Prostate gland (tissue), 2 donors: Measurements from ENCODE around the gene CACNA1I. TPM values are rescaled to one million over a fixed set of nuclear protein-coding genes. Genes with fewer than 3 reads are reported as not detected.

Experiments
- DNase-seq: peaks from one replicate; pipeline ENCODE4 v3.0.0-alpha.2; 2019; ENCODE audit warnings: low spot score
- H3K27ac ChIP-seq, 2 donors: fragments of 200-600 bp; sonication (generic); 2 replicates each; pipeline ENCODE4 v1.5.1; 2017 to 2019
- H3K27me3 ChIP-seq: fragments of 200-600 bp; sonication (generic); replicated peaks from 2 replicates; pipeline ENCODE4 v1.5.1; 2019; ENCODE audit not compliant: insufficient read depth
- H3K36me3 ChIP-seq, 2 donors: fragments of 200-600 bp; sonication (generic); 1 replicate in 1 of 2; 2 replicates in 1 of 2; pipeline versions ENCODE4 v1.5.1 to v1.8.1; 2017 to 2019
- H3K4me1 ChIP-seq: fragments of 200-600 bp; sonication (generic); replicated peaks from 2 replicates; pipeline ENCODE4 v1.5.1; 2019
- H3K4me3 ChIP-seq, 2 donors: fragments of 200-600 bp; sonication (generic); 2 replicates each; pipeline ENCODE4 v1.5.1; 2017 to 2019
- H3K9me3 ChIP-seq: fragments of 200-600 bp; sonication (generic); 2 replicates; pipeline ENCODE4 v1.5.1; 2017
- POLR2A ChIP-seq: fragments of 450-650 bp; IDR thresholded peaks from one replicate; pipeline ENCODE4 v1.6.1; 2016; ENCODE audit warnings: antibody characterized with exemption, mild to moderate bottlenecking
- POLR2AphosphoS5 ChIP-seq: sonication (generic); formaldehyde crosslinking; IDR thresholded peaks from one replicate; pipeline ENCODE4 v1.6.1; 2017; ENCODE audit warnings: antibody characterized with exemption
- WGBS: methylation state at CpG from one replicate; pipeline ENCODE4 v1.1.5; 2018; 5-methylcytosine and 5-hydroxymethylcytosine counted together
- intact Hi-C: fragments of 100-400 bp; cut with DNase I; formaldehyde crosslinking; loops from one replicate; pipeline ENCODE4 v1.14.2; 2022
- total RNA-seq, 2 donors: library from RNA; depleted of rRNA; stranded (reverse); fragments of >200 nt; gene quantifications; one replicate each; pipeline ENCODE4 v1.1.0, GENCODE V29; 2016
- TF ChIP-seq, protein P1 (sequence below), 4 experiments: fragments of 200-600 bp in 2 of 4; fragments of 450-650 bp in 2 of 4; sonication (generic) in 2 of 4; IDR thresholded peaks; 1 replicate in 3 of 4; 2 replicates in 1 of 4; pipeline ENCODE4 v1.5.1; 2016 to 2019; ENCODE audit warnings: antibody characterized with exemption in 4 of 4, mild to moderate bottlenecking in 2 of 4, moderate library complexity in 2 of 4

The CACNA1I gene
- total RNA-seq, 2 donors from 2014 or later = 0.05 to 0.68 TPM

GRCh38 chr22:39625569-39626537 lies 55.3 kb downstream of the CACNA1I start:
- H3K27me3 ChIP-seq = no peaks in the 10 kb centered on the region
- WGBS = 75% methylated on average over 22 of the region's 22 CpGs
- H3K9me3 ChIP-seq = no peaks in the 10 kb centered on the region
- H3K4me3 ChIP-seq = no peak overlapping the region
- no peaks in the 10 kb centered on the region for H3K4me1 ChIP-seq
- DNase-seq = no peak
- H3K36me3 ChIP-seq = no peaks in the 10 kb centered on the region
- no peak overlapping the region for H3K27ac ChIP-seq
- intact Hi-C loops = no loop called here
- TF ChIP-seq, protein P1, sequence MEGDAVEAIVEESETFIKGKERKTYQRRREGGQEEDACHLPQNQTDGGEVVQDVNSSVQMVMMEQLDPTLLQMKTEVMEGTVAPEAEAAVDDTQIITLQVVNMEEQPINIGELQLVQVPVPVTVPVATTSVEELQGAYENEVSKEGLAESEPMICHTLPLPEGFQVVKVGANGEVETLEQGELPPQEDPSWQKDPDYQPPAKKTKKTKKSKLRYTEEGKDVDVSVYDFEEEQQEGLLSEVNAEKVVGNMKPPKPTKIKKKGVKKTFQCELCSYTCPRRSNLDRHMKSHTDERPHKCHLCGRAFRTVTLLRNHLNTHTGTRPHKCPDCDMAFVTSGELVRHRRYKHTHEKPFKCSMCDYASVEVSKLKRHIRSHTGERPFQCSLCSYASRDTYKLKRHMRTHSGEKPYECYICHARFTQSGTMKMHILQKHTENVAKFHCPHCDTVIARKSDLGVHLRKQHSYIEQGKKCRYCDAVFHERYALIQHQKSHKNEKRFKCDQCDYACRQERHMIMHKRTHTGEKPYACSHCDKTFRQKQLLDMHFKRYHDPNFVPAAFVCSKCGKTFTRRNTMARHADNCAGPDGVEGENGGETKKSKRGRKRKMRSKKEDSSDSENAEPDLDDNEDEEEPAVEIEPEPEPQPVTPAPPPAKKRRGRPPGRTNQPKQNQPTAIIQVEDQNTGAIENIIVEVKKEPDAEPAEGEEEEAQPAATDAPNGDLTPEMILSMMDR (IDR thresholded peaks at IDR 0.05) = no peak
- TF ChIP-seq POLR2AphosphoS5 (no peak), POLR2A (no peak)

GRCh38 chr22:39627208-39627607 lies 56.7 kb downstream of the CACNA1I start:
- Histone ChIP-seq H3K27me3 (no peaks in the 10 kb centered on the region), H3K36me3 (no peaks in the 10 kb centered on the region), H3K4me1 (no peaks in the 10 kb centered on the region), H3K27ac (no peak overlapping the region), H3K9me3 (no peaks in the 10 kb centered on the region), H3K4me3 (no peak overlapping the region)
- TF ChIP-seq POLR2AphosphoS5 (no peak), POLR2A (no peak)
- TF ChIP-seq, protein P1 (IDR thresholded peaks at IDR 0.05) = no peak
- DNase-seq = no peak
- intact Hi-C loops = no loop called here
- WGBS = 87% methylated on average over 13 of the region's 14 CpGs

DNA sequence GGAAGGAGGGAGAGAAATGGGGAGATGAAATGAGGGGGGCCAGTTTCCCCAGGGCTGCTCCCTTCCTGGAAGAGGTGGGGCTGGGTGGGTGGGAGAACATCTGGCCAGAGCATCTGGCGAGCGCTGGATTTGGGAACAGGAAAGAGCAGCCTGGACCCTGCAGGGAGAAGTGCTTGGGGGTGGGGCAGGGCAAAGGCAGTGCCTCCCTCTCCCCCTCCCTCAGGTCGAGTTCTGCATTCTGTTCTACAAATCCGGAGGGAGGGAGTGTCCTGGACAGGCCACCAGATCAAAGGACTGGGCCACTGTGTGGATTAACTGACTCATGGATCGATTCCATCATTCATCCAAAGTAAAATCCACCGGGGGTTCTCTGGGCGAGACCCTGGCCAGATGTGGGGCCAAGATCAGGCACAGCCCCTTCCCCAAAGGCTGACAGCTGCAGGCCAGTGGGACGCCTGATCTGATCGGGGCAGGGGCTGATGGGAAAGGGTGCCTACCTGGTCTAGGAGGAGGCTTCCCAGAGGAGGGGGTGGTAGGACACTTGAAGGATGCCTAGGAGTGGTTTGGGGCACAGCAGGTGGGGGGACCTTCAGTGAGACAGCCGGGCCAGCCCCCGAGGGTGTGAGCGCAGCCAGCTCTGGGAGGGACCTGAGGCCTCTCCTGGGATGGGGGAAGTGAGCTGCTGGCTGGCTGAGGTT lies 57.5 kb downstream of the CACNA1I start:
- H3K4me1 ChIP-seq = no peaks in the 10 kb centered on the region
- no peak for TF ChIP-seq POLR2A
- no peak for TF ChIP-seq POLR2AphosphoS5
- TF ChIP-seq, protein P1 (IDR thresholded peaks at IDR 0.05) = no peak
- WGBS = 76% methylated on average over 12 of the region's 12 CpGs
- H3K9me3 ChIP-seq = no peaks in the 10 kb centered on the region
- no peaks in the 10 kb centered on the region for H3K36me3 ChIP-seq
- intact Hi-C loops = no loop called here
- DNase-seq = no peak
- H3K27me3 ChIP-seq = no peaks in the 10 kb centered on the region
- no peak overlapping the region for H3K27ac ChIP-seq
- no peak overlapping the region for H3K4me3 ChIP-seq

DNA sequence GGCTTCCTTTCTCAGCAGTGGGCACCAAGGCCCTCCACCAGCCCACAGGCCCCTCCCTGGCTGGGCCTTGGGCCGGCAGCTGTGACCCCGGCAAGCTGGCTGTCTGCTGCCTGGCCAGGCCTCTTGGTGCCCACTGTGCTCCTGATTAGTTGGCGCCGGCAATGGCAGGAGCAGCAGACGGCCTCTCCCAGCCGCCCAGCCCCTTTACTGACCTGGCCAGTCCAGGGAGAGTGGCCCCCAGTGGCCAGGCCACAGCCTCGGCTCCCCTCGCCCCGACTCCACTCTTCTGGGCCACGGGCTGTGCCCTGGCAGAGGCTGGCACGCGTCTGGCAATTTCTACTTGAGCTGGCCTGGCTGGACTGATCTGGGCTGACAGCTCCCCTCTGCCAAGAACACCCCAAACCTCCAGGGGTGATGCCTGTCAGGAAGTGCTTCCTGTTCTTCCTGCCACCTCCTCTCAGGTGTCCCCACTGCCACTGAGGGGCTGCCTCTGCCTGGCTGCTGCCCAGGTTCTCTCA lies 58.1 kb downstream of the CACNA1I start:
- Histone ChIP-seq H3K27ac (no peak overlapping the region), H3K4me3 (no peak overlapping the region), H3K9me3 (no peaks in the 10 kb centered on the region), H3K4me1 (no peaks in the 10 kb centered on the region), H3K27me3 (no peaks in the 10 kb centered on the region), H3K36me3 (no peaks in the 10 kb centered on the region)
- TF ChIP-seq POLR2A = no peak
- TF ChIP-seq, protein P1 (IDR thresholded peaks at IDR 0.05) = no peak
- no peak for TF ChIP-seq POLR2AphosphoS5
- WGBS = 98% methylated on average over 7 of the region's 12 CpGs
- DNase-seq = no peak
- intact Hi-C loops = no loop called here
